NOMO-1 (cell line): ENCODE results near the gene KCNJ12.
"Not testable (repeated sequence)": the region's sequence is repeated elsewhere in the genome, so short reads cannot be mapped to it uniquely, and the experiment has no call there.

ENCODE experiments used
- DNase-seq, 2 experiments: peaks; one replicate each; lab custom pipeline; 2025; ENCODE audit not compliant: unreplicated experiment in 2 of 2; lab: John Stamatoyannopoulos, UW

The KCNJ12 gene

DNA sequence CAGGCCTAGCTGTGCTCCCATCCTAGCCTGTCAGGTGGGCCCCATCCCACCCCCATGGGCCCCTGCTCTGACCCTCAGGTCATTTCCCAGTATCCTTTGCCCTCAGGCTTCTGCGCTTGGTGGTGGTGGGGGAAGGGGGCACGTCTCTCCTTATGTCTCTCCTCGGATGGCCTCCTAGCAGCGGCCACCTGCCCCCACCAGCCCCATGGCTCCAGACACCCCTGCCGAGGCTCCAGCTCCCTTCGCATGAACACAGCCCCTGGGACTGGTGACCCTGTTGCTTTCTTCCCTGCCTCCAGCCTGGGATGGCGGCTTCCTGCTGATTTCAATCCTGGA, 27.3 kb upstream of the KCNJ12 start:
- DNase-seq = not testable (repeated sequence)

DNA sequence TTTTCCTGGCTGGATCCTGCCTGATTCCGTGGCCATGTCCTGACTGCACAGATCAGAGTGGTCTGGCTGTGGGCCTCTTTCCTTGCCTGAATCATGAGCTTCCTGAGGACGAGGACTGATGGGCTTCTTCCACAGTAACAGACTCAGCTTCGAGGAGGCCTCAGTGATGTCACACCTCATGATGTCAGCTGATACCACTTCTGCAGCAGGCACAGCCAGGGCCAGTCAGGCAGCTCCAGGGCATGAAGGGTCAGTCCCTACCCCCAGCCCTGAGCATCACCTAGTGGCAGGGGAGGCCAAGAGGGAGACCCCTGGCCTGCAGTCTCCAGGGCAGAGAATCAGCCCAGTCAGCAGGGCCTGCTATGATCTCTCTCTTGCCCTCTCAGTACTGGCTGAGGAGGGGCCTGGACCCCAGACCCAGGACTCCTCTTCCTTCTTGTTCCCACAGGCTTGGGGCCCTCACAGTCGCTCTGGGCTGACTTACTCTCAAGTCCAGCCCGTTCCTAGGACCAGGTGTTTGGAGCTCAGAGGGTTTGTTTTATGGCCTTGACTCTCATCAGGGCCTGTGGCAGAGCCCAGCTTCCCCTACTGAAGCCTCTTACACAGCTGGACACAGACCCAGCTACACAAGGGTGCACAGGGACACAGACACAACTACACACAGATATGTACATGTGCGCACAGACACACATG, 26.7 kb upstream of the KCNJ12 start:
- not testable (repeated sequence) for DNase-seq

DNA sequence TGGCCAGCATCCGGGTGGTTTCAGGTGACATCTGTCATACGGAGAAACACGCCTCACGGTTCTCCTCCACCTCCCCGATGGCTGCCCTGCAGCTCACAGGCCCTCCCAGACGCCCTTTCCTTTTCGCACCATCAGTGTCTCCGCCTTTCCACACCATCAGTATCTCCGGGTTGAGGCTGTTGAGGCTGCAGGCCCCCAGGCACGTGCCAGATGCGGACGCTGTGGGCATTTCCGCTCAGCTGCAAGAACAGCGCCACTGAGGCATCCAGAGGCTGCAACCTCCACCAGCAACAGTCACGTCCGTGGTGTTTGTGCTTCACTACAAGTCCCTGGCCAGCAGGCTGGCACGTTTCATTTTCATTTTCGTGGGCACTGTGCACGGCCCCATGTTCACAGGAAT, 25.7 kb upstream of the KCNJ12 start:
- not testable (repeated sequence) for DNase-seq

DNA sequence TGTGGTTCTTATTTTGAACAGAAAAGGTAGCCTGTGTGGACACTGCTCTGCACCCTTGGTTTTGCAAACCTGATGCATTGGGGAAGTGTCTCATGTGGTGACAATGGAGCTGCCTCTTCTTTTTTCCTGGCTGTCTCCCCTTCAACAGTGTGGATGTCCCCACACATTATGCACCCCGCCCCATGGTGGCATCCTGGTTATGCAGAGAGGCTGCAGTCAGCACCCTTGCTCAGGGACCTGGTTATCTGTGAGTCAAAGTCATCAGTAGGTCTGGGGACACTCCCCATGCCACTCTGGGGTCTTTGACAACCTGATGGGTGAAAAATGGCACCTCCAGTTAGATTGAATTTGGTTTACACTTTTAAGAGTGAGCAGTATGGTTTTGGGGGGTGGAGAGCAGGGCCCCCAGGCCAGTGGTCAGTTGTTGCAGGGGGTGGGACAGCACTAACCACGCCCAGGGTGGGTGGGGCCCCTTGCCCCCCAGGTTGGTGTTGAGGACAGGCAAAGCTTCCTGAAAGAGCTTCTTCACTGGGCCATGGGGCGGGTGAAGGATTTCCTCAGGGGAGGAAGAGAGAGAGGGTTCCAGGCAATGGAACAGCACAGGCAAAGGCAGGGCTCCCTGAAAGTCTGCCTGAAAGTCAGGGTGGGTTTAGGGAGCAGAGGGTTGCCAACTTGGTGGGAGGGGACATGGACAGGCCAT, 24.6 kb upstream of the KCNJ12 start:
- DNase-seq = no peak

DNA sequence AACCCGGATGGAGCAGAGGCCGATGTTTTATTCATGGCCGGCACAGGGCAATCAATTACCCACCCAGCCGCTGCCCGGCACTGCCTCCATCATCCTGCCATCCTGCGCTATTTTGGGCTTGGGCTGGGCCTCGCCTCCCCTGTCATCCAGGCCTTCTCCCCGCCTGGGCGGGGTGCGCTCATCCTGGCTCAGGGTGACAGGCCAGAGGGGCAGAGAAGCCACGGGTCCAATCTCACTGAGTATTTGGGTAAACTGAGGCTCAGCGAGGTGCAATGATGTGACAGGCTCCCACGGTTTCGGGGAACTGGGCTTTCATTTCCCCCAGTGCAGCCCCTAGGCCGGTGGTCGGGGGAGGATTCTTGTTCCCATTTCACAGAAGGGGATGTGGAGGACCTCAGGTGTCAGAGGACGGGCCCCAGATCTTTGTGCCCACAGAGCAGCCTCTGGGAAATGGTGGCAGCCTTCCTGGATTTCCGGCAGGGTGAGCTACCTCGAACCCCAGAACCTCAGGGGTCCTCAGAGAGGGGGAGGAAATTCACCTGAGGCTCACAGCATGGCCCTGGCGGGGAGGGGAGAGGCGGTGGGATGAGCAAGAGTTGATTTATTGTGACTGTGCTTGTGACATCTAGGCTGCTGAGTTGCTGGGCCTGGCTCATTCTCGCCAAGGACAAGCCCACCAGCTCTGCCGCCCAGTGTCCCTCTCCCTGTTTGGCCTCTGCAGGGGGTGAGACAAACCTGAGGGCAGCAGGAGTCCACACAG, 23.8 kb upstream of the KCNJ12 start:
- no peak for DNase-seq

DNA sequence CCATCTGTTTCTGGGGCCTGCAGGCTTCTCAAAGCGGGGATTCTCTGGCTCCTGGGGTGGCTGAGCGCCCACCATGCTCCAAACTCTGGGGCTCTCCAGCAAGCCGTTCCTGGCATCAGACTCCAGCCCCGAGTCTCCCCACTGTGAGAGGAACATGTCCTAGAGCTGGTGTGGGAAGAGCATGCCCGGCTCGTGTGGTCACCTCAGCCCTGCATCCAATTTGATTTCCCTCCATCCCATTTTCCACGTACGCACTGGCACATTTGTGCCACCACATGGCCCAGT, 23.2 kb upstream of the KCNJ12 start:
- DNase-seq = no peak

DNA sequence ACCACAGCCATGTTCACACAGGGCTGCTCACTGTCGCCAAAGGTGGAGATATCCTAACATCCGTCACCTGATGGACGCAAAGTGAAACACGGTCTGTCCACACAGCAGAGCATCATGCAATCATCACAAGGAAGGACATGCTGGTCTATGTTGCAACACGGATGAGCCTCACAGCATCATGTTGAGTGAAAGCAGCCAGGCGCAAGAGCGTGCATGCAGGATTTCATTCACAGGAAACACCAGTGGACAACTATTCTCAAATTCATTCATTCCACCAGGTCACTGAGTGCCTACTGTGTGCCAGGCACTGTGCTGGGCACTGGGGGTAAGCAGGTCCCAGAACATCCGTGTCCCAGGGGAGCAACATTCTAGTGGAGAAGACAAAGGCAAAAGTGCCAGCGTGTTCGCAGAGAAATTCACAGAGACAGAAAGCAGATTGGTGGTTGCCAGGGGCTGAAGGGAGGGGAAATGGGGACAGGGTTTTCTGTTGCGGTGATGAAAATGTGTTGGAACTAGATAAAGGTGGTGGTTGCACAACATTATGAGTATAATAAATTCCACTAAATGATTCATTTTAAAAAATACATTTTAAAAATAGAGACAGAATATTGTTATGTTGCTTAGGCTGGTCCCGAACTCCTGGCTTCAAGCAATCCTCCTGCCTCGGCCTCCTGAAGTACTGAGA, 22.7 kb upstream of the KCNJ12 start:
- no peak for DNase-seq

DNA sequence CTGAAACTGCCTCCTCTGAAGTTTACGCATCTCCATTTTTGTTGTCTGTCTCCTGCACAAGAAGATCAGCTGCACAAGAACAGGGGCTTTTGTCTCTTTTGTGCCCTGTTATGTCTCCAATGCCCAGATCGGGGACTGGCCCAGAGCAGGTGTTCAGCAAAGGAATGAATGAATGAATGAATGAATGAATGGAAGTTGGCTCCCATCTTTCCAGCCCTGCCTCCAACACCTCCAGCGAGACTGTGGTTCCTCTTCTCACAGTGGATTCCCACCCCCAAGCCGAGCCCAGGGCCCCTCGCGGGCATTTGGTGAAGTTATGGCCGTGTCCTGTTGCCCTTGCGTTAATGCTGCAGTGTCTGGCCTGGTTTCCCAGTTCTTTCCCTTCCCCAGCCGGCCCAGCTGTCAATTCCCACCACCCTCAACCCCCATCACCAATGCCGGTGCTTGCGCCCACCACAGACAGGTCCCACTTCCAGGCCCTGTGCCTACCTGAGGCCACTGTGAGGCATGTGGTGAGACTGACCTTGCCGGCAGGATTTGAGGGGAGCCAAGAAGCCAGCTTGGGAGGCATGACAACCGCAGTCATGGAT, 21.3 kb upstream of the KCNJ12 start:
- DNase-seq = no peak

DNA sequence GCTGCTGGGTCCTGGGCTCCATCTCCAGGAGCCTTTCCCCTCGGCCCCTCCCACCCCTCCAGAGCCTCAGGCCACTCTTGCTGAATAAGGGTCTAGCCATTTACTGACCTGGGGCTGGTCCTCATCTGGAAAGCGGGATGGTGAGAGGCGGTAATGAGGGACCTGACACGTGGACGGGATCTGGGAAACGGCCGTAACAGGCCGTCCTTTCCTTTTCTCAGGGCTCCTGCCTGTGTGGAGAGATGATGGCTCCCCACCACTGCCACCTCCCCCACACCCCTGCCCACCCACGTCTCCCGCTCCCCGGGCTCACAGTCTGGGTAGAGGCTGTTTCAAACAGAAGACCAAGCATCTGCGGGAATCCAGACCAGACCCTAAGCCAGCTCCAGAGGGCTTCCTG, 20.6 kb upstream of the KCNJ12 start:
- DNase-seq = no peak

DNA sequence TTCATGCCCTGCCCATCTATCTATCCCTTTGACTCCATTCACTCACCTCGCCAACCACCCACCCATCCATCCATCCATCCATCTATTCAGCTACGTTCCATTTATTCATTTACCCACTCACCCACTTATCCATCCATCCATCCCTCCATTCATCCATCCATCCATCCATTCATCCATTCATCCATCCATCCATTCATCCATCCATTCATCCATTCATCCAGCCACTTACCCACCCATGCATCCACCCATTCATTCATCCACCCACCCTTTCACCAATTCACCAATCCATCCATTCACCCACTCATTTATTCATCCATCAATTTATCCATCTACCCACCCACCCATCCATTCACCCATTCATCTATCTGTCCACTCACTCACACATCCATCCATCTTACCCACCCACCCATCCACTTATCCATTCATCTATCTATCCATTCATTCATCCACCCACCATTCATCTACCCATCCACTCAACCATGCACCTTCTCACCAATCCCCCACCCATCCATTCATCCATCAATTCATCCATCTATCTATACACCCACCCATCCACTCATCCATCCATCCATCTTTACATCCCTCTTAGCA, 19.5 kb upstream of the KCNJ12 start:
- DNase-seq = no peak

DNA sequence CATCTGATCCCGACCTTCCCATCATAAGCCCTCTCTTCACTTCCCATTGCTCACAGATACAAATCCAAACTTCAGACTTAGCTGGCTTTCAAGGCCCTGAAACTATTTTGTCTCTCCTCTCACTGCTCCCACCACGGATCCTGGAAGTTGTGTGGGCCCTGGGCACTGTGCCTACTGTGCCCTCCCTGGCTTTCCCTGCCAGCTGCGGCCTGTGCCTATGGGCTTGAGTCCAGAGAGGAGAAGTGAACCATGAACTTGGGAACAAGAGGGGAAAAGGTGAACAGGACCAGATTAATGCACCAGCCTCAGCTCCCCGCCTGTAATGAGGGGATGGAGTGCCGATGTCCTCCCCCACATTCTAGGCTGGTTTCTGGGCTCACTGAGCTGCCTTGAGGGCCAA, 18.9 kb upstream of the KCNJ12 start:
- DNase-seq = no peak

DNA sequence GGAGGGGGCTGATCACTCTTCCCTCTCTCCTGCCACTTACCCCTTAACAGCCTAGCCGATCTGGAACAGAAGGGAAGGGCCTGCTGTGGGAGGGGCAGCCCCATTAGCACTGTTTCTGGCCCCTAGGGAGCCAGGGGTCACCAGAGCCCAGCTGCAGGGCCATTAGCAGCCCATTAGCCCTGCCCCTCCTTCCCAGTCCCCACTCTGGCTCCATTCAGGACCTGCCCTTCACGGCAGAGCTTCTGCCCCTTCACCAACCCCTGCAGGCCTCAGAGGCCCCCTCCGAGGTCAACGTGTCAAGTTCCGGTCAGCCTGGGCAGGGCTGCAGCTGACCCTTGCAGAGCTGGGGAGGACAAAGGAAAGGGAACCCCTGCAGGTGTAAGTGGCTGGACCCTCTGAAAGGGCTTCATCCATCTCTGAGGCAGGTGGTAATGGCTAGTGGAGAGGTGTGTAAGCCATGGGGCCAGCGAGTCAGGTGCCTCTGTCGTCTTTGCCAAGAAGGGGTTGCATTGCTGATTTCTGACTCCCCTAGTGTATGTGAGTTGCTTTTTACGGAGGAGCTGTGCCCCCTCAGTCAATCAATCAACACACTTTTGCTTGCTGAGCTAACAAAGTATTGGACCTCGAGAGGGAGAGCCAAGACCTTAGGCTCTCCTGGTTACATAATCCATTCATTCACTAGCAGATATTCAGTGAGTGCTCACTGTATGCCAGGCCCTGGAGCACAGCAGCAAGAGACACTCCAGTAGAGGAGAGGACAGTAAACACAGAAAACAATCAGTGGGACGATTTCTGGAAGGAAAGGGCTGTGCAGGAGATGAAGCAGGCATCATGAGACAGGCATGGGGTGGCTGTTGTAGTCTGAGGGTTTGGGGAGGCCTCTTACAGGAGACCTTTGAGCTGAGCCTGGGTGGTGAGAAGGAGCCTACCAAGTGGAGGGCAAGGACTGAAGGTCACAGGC, 18.2 kb upstream of the KCNJ12 start:
- DNase-seq = no peak

DNA sequence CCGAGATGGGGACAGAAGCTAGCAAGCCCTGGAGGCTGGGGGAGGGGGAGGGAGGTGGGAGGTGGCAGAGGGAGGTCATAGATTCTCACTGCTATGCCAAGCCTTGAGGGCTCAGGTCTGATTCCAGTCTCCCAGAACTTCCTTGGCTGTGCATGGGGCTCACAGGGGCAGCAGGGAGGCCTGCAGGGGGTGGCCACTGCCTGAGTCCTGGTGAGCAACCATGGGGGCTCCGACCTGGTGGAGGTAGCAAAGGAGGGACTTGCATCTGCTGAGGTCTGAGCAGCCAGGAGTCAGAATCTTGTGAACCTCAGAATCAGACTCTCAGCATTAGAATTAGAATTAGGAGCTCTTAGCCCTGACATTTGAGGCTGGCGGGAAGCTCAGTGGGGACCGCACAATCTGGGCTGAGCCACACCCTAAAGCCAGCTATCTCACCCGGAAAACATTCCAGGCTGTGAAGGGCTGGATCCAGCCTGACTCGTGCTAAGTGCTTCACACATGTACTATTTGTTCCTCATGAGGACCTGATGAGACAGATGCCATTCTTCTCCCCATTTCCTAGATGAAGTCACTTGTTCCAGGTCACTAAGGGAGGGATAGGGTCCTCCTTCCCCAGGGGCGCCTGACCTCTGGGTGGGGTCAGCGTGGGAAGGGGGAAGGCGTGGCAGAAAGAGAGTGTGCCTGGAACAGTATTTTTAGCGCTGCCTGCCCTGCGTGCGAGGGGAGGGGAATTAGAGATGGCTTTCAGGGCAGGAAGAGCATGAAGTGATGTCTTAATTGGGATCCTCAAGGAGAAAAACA, 17.3 kb upstream of the KCNJ12 start:
- DNase-seq = no peak

DNA sequence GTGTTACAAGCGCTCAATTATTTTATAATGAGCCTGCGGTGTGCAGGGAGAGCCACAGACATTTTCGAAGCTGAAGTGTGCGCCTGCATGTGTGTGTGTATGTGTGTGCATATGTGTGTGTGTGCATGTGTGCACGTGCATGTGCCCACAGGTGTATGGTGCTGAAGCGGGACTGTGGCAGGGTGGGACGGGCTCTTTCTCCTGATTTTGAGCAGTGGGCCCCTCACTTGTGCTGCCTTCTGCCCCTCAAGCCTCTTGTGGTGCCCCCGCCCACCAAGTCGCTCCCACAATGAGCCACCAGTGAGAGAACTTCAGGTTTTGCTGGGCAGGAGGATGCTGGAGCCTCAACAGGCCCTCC, 16.7 kb upstream of the KCNJ12 start:
- DNase-seq = no peak

DNA sequence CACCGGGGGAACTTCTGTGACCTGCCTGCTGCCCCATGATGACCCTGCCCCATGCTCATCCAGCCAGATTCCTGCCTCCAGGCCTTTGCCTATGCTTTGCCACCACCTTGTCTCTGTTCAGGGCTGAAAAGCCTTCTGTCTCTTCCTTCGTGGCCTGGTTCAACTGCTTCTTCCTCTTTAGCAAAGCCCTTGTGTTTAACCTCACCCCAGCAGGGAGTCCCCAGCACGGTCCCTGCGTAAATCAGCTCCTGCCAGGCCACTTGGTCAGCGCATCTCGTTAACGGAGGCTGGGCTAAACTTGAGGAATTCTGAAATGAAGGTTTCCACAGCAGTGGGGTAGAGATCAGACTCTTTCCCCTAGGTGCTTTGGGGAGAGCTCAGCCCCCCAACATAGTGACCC, 16.1 kb upstream of the KCNJ12 start:
- DNase-seq = no peak

DNA sequence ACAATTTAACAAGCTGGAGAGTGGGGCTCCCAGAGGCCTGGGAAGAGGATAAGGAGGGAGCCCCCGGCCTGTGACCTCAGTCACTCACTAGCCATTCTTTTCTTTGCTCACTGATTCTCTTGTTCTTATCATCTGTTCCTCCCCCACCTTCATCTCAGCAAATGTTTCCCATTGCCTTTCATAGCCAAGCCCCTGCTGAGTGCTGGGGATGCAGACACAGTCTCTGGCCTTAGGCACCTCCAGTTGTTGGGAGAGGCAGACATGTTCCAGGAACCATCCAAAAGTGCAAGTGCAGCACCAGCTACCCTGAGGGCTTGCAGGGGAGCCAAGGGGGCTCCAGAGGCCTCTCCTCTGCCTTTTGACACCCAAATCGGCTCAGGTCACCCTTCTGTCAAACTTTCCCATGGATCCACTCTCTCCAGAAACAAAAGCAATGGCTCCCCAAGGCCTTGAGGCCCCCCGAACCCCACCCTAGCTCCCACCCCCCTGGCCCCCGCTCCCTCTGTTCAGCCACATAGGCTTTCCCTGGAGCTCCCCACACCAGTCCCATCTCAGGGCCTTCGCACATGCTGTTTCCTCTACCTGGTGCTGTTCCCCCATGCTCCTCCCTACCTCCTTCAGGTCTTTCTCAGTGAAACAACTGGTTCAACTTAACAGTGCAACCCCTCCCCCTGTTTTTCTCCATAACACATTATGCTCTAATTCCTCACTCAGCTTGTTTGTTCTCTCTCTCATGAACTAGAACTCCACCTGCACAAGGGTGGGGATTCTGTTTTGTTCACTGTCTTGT, 14.9 kb upstream of the KCNJ12 start:
- no peak for DNase-seq

DNA sequence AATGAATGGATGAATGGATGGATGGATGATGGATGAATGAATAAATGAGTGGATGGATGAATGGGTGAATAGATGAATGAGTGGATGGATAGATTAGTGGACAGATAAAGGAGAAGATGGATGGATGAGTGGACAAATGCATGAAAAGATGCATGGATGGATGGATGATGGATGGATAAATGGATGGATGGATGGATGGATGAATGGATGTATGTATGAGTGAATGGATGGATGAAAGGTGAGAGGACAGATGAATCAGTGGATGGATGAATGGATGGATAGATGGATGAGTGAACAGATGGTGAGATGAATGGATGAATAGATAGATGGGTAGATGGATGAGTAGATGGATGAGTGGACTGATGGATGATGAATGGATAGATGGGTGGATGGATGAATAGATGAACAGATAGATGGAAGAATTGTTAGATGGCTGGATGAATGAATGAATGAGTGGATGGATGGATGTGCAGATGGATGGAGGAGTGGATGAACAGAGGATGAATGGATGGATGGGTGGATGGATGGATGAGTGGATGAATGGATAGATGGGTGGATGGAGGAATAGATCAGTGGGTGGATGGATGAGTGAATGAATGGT, 13.7 kb upstream of the KCNJ12 start:
- no peak for DNase-seq
